ENCODE measurements around the gene VGLL4.

The VGLL4 gene

GRCh38 chr3:11625376-11626083 lies 18.2 kb downstream of the VGLL4 start:
- H3K4me1 ChIP-seq (ENCODE audit: insufficient read depth, insufficient read length), result no peaks in the 10 kb centered on the region
- H3K4me3 ChIP-seq (ENCODE audit: insufficient read length, low read depth), result no peak overlapping the region
- TF ChIP-seq ZNF274 (IDR thresholded peaks at IDR 0.05; ENCODE audit: low read depth, low read length), result no peak
- TF ChIP-seq SUZ12 (IDR thresholded peaks at IDR 0.05; ENCODE audit: extremely low read depth, insufficient read depth, insufficient read length), result no peak
- TF ChIP-seq YY1 (IDR thresholded peaks at IDR 0.05; ENCODE audit: insufficient read depth, insufficient read length), result no peak

DNA sequence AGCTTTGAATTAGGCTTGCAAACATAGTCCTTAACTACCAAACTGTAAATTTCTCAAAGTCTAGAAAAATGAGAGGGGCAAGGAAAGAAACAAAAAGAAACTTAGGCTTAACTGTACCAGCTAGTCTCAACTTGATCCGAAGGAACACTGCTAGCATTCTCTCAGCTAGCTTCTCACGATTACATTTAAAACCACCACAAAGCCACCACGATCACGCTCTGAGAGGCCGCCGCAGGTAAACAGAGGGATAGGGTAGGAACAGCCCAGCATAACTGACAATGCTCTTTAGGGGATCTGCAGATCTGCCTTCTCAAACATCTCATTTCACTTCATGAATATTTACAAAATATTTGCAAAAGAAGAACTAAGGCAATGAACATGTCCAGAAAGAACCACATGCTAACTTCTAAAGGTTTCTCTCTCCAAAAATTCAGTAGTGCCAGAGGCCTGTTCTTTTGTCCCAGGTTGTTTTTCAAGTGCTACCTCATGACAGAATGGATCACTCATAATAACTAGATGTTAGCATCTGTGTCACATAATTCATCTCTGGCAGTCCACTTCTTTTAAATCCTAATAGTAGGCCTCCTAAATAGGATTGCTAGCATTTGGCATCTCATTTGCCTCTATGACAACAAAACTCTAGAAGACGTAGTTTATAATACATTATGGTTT lies 18.9 kb downstream of the VGLL4 start:
- DNase-seq (ENCODE audit: low read depth, low spot score), result no peak
- H3K4me1 ChIP-seq (ENCODE audit: insufficient read depth, insufficient read length), result no peaks in the 10 kb centered on the region

More at GRCh38 chr3:11625376-11626083, 18.2 kb downstream of the VGLL4 start:
- Histone ChIP-seq H3K9ac (ENCODE audit: insufficient read length, low read depth) (no peak overlapping the region), H3K36me3 (ENCODE audit: insufficient read depth, insufficient read length, low read length) (peaks cover 2% of the 10 kb centered on the region), H3K9me3 (ENCODE audit: insufficient read depth, low read length) (no peaks in the 10 kb centered on the region), H3K27me3 (ENCODE audit: insufficient read depth, insufficient read length) (no peaks in the 10 kb centered on the region)
- no peak for DNase-seq (ENCODE audit: low read depth, low spot score)

DNA sequence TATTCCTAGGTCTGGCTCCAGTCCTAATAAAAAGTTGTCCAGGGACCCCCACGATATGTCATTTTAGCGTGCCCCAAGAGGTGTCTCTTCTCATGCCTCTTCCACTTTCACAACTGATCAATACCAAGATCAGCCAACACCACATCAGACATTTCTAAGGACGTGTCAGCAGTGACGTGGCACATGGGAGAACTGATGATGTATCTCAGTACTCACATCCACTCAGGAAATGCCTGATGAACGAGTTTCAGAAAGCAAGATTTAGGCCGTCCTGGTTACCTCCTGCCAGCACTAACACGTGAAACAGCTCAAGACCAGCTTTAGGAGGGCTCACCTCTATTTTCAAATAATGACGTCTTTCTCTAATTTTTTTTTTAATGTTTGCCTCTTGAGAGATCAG lies 19.6 kb downstream of the VGLL4 start:
- H3K9ac ChIP-seq (ENCODE audit: insufficient read length, low read depth), result no peak overlapping the region
- H3K9me3 ChIP-seq (ENCODE audit: insufficient read depth, low read length), result no peaks in the 10 kb centered on the region
- peaks cover 2% of the 10 kb centered on the region for H3K36me3 ChIP-seq (ENCODE audit: insufficient read depth, insufficient read length, low read length)
- H3K4me1 ChIP-seq (ENCODE audit: insufficient read depth, insufficient read length), result no peaks in the 10 kb centered on the region
- H3K27me3 ChIP-seq (ENCODE audit: insufficient read depth, insufficient read length), result no peaks in the 10 kb centered on the region
- no peak for TF ChIP-seq ZNF274 (IDR thresholded peaks at IDR 0.05; ENCODE audit: low read depth, low read length)
- no peak for TF ChIP-seq SUZ12 (IDR thresholded peaks at IDR 0.05; ENCODE audit: extremely low read depth, insufficient read depth, insufficient read length)
- TF ChIP-seq YY1 (IDR thresholded peaks at IDR 0.05; ENCODE audit: insufficient read depth, insufficient read length), result no peak
- DNase-seq (ENCODE audit: low read depth, low spot score), result no peak
- H3K4me3 ChIP-seq (ENCODE audit: insufficient read length, low read depth), result no peak overlapping the region

More for the DNA sequence above, 18.9 kb downstream of the VGLL4 start:
- no peak for TF ChIP-seq SUZ12 (IDR thresholded peaks at IDR 0.05; ENCODE audit: extremely low read depth, insufficient read depth, insufficient read length)
- no peaks in the 10 kb centered on the region for H3K9me3 ChIP-seq (ENCODE audit: insufficient read depth, low read length)
- no peaks in the 10 kb centered on the region for H3K27me3 ChIP-seq (ENCODE audit: insufficient read depth, insufficient read length)
- H3K36me3 ChIP-seq (ENCODE audit: insufficient read depth, insufficient read length, low read length), result peaks cover 2% of the 10 kb centered on the region
- no peak overlapping the region for H3K4me3 ChIP-seq (ENCODE audit: insufficient read length, low read depth)
- H3K9ac ChIP-seq (ENCODE audit: insufficient read length, low read depth), result no peak overlapping the region

DNA sequence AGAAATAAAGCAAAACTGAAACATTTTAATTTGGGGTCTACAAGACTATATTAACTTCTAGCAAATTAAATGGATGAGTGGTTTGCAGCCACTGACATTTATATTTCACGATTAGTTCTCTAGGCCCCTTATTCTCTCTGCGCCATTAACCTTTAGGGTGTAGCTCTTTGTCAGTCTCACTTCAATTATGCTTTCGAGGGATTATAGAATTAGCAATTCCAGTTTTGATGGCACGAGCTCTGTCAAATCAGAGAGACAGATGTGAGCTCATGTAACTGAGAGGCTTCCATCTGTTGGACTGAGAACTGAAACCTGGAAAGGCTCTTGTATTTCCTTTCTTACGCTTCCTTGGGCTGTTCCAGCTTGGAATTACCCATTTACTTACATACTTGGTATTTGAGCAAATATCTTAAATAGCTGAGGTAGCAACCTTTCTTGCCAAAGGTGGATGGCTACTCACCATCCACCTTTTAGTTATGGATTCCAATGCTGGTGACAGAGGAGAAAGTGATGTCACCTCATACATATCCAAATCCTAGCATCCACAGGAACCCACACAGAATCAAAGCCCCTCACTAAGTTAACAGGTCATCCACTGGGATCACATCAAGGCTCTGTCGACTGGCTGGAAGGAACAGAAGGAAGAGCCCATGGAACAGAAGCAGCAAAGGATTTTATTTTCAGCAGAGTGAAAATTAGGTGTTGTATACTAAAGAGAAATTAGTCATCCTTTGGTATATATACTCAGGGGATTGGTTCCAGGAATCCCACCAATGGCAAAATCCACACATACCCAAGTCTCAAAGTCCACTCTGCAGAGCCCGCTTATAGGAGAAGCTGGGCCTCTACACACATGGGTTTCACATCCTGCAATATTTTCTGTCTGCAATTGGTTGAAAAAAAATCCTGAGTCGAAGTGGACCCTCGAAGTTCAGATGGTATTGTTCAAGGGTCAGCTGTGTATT lies 20.8 kb downstream of the VGLL4 start:
- TF ChIP-seq YY1 (IDR thresholded peaks at IDR 0.05; ENCODE audit: insufficient read depth, insufficient read length), result no peak
- TF ChIP-seq ZNF274 (IDR thresholded peaks at IDR 0.05; ENCODE audit: low read depth, low read length), result no peak
- DNase-seq (ENCODE audit: low read depth, low spot score), result no peak
- H3K36me3 ChIP-seq (ENCODE audit: insufficient read depth, insufficient read length, low read length), result peaks cover 2% of the 10 kb centered on the region
- H3K27me3 ChIP-seq (ENCODE audit: insufficient read depth, insufficient read length), result no peaks in the 10 kb centered on the region
- no peak overlapping the region for H3K9ac ChIP-seq (ENCODE audit: insufficient read length, low read depth)
- H3K9me3 ChIP-seq (ENCODE audit: insufficient read depth, low read length), result no peaks in the 10 kb centered on the region
- H3K4me1 ChIP-seq (ENCODE audit: insufficient read depth, insufficient read length), result no peaks in the 10 kb centered on the region
- H3K4me3 ChIP-seq (ENCODE audit: insufficient read length, low read depth), result no peak overlapping the region

- no peaks in the 10 kb centered on the region for H3K9me3 ChIP-seq (ENCODE audit: insufficient read depth, low read length)
- DNase-seq (ENCODE audit: low read depth, low spot score), result no peak
- H3K9ac ChIP-seq (ENCODE audit: insufficient read length, low read depth), result no peak overlapping the region
- H3K36me3 ChIP-seq (ENCODE audit: insufficient read depth, insufficient read length, low read length), result no peaks in the 10 kb centered on the region
- H3K27me3 ChIP-seq (ENCODE audit: insufficient read depth, insufficient read length), result no peaks in the 10 kb centered on the region
- H3K4me1 ChIP-seq (ENCODE audit: insufficient read depth, insufficient read length), result peaks cover under 1% of the 10 kb centered on the region
- H3K4me3 ChIP-seq (ENCODE audit: insufficient read length, low read depth), result no peak overlapping the region
- TF ChIP-seq YY1 (IDR thresholded peaks at IDR 0.05; ENCODE audit: insufficient read depth, insufficient read length) (no peak), ZNF274 (IDR thresholded peaks at IDR 0.05; ENCODE audit: low read depth, low read length) (no peak), SUZ12 (IDR thresholded peaks at IDR 0.05; ENCODE audit: extremely low read depth, insufficient read depth, insufficient read length) (no peak)
Measured at GRCh38 chr3:11621077-11621476, 22.6 kb downstream of the VGLL4 start.

DNA sequence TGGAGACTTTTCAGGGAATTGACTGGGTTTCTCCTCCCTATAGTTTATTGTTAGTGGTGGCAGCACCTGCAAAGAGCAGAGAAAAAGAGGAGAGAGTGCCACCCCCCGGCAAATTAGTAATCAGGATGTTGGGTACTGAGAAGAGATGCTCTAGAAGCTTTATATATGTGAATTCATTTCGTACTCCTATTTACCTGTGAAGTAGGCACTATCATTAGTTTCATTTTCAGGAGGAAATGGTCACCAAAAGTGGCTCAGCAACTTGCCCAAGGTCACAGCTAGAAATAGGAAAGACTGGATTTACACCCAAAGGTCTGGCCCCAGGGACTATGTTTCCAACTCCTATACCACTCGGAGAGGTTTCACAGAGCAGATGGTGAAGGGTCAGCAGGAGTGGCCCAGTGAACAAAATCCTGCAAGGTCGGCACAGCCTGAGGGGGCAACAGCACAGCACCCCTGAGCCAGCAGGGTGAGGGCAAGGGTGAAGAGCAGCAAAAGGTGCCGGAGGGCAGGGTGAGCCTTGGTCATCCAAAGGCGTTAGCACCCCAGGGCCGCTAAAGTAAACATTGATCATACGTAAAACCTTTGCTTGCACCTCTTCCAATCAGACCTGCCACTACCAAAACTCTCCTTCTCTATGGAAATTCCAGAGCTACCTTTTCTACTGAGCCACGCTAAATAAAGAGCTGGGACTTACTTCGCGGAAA lies 23.6 kb downstream of the VGLL4 start:
- TF ChIP-seq SUZ12 (IDR thresholded peaks at IDR 0.05; ENCODE audit: extremely low read depth, insufficient read depth, insufficient read length), result no peak
- TF ChIP-seq YY1 (IDR thresholded peaks at IDR 0.05; ENCODE audit: insufficient read depth, insufficient read length), result no peak
- TF ChIP-seq ZNF274 (IDR thresholded peaks at IDR 0.05; ENCODE audit: low read depth, low read length), result no peak

More for the DNA sequence above, 23.6 kb downstream of the VGLL4 start:
- no peak overlapping the region for H3K9ac ChIP-seq (ENCODE audit: insufficient read length, low read depth)
- no peaks in the 10 kb centered on the region for H3K9me3 ChIP-seq (ENCODE audit: insufficient read depth, low read length)
- no peak for DNase-seq (ENCODE audit: low read depth, low spot score)
- no peaks in the 10 kb centered on the region for H3K36me3 ChIP-seq (ENCODE audit: insufficient read depth, insufficient read length, low read length)
- no peaks in the 10 kb centered on the region for H3K27me3 ChIP-seq (ENCODE audit: insufficient read depth, insufficient read length)
- no peak overlapping the region for H3K4me3 ChIP-seq (ENCODE audit: insufficient read length, low read depth)
- peaks cover 4% of the 10 kb centered on the region for H3K4me1 ChIP-seq (ENCODE audit: insufficient read depth, insufficient read length)
